Thyroid gland (tissue), 4 donors: ENCODE data around the gene COG1.

ENCODE experiments used
- CTCF ChIP-seq, 6 experiments: fragments of 200-600 bp in 3 of 6; fragments of 450-650 bp in 3 of 6; sonication (generic) in 3 of 6; IDR thresholded peaks; one replicate each; pipeline ENCODE4 v1.5.1; 2016 to 2019; ENCODE audit warnings: antibody characterized with exemption in 6 of 6, mild to moderate bottlenecking in 2 of 6, inconsistent platforms in 1 of 6, moderate library complexity in 1 of 6
- POLR2A ChIP-seq, 2 donors: fragments of 450-650 bp; IDR thresholded peaks; one replicate each; pipeline ENCODE4 v1.6.1; 2017; ENCODE audit warnings: antibody characterized with exemption in 2 of 2, mild to moderate bottlenecking in 2 of 2, moderate library complexity in 1 of 2

GRCh38 chr17:73187203-73187769 is 5.6 kb upstream of the COG1 start:
- TF ChIP-seq CTCF (IDR thresholded peaks at IDR 0.05) (no peak), POLR2A (IDR thresholded peaks at IDR 0.05) (no peak)
